HG03135 (cell line): ENCODE data around the gene TRERF1.

ENCODE experiments used
- ATAC-seq: cut with Tn5 transposase; IDR thresholded peaks from one replicate; pipeline ENCODE4 v1.9.1; 2021; ENCODE audit warnings: mild to moderate bottlenecking, moderate library complexity; ENCODE audit not compliant: unreplicated experiment

The TRERF1 gene

GRCh38 chr6:42400886-42401612 lies 50.7 kb downstream of the TRERF1 start:
- ATAC-seq: no peak

GRCh38 chr6:42400061-42400760 lies 51.5 kb downstream of the TRERF1 start:
- ATAC-seq: no peak

GRCh38 chr6:42396720-42397119 lies 55.0 kb downstream of the TRERF1 start:
- no peak for ATAC-seq

GRCh38 chr6:42394881-42395620 lies 56.7 kb downstream of the TRERF1 start:
- no peak for ATAC-seq

- no peak for ATAC-seq
These were observed 57.6 kb downstream of the TRERF1 start for GRCh38 chr6:42394151-42394550.

- ATAC-seq: no peak
These were observed 58.4 kb downstream of the TRERF1 start for GRCh38 chr6:42393339-42393738.

- no peak for ATAC-seq
These were observed 58.9 kb downstream of the TRERF1 start for GRCh38 chr6:42392833-42393232.

GRCh38 chr6:42391441-42391840 lies 60.3 kb downstream of the TRERF1 start:
- ATAC-seq: no peak

- ATAC-seq: no peak
These were observed 61.3 kb downstream of the TRERF1 start for GRCh38 chr6:42390228-42390934.

- ATAC-seq: no peak
These were observed 62.0 kb downstream of the TRERF1 start for GRCh38 chr6:42389736-42390135.

- ATAC-seq: no peak
These were observed 63.7 kb downstream of the TRERF1 start for GRCh38 chr6:42388046-42388445.

- no peak for ATAC-seq
These were observed 64.4 kb downstream of the TRERF1 start for GRCh38 chr6:42387336-42387735.

GRCh38 chr6:42385339-42385738 lies 66.4 kb downstream of the TRERF1 start:
- ATAC-seq: no peak

- ATAC-seq: no peak
These were observed 68.1 kb downstream of the TRERF1 start for GRCh38 chr6:42383421-42384205.

- ATAC-seq: no peak
These were observed 69.9 kb downstream of the TRERF1 start for GRCh38 chr6:42381850-42382249.

GRCh38 chr6:42380228-42380979 lies 71.3 kb downstream of the TRERF1 start:
- no peak for ATAC-seq

- no peak for ATAC-seq
These were observed 73.2 kb downstream of the TRERF1 start for GRCh38 chr6:42378536-42378935.

GRCh38 chr6:42378125-42378524 lies 73.6 kb downstream of the TRERF1 start:
- ATAC-seq: no peak

GRCh38 chr6:42375007-42375635 lies 76.6 kb downstream of the TRERF1 start:
- no peak for ATAC-seq
